Naive thymus-derived CD4-positive, alpha-beta T cell (primary cell): ENCODE results near the gene AGR3. TPM values are rescaled to one million over a fixed set of nuclear protein-coding genes. Genes with fewer than 3 reads are reported as not detected.

ENCODE experiments used
- ATAC-seq: fragments of 150-1000 bp; cut with Tn5 transposase; 2 replicates; pipeline ENCODE4 v1.10.0; 2021; ENCODE audit warnings: mild to moderate bottlenecking, moderate library complexity
- CTCF ChIA-PET: fragments of 350-600 bp; sonication (Branson Sonifier 250); formaldehyde crosslinking; loops from one replicate; lab custom pipeline; 2021; ENCODE audit warnings: antibody characterized with exemption; lab: Charles Lee
- POLR2A ChIA-PET: fragments of 350-600 bp; sonication (Branson Sonifier 250); formaldehyde crosslinking; loops from one replicate; lab custom pipeline; 2021; ENCODE audit warnings: antibody characterized with exemption, inconsistent platforms; lab: Charles Lee
- DNase-seq, 9 donors: peaks; one replicate each; pipeline versions ENCODE4 v3.0.0 to v3.0.0-alpha.2; 2020 to 2022; ENCODE audit warnings: mixed read lengths in 1 of 9
- H3K27ac ChIP-seq: one replicate; pipeline ENCODE4 v1.7.0; 2013; ENCODE audit warnings: mild to moderate bottlenecking, low read depth, low read length, moderate library complexity
- H3K27me3 ChIP-seq, 2 donors: one replicate each; pipeline ENCODE4 v1.7.0; 2013; ENCODE audit warnings: low read length in 2 of 2, mild to moderate bottlenecking in 2 of 2, moderate library complexity in 2 of 2; ENCODE audit not compliant: control insufficient read depth in 2 of 2, insufficient read depth in 2 of 2
- H3K36me3 ChIP-seq, 3 experiments: 1 replicate in 2 of 3; 2 replicates in 1 of 3; pipeline ENCODE4 v1.7.0; 2013; ENCODE audit warnings: low read length in 3 of 3, mild to moderate bottlenecking in 3 of 3, moderate library complexity in 1 of 3; ENCODE audit not compliant: insufficient read depth in 3 of 3, control insufficient read depth in 2 of 3
- H3K4me1 ChIP-seq, 2 donors: one replicate each; pipeline ENCODE4 v1.7.0; 2013; ENCODE audit warnings: low read length in 2 of 2, mild to moderate bottlenecking in 2 of 2, moderate library complexity in 1 of 2; ENCODE audit not compliant: control insufficient read depth in 2 of 2, insufficient read depth in 2 of 2
- H3K4me3 ChIP-seq: 2 replicates; pipeline ENCODE4 v1.7.0; 2013; ENCODE audit warnings: mild to moderate bottlenecking, low read length
- H3K9me3 ChIP-seq, 3 experiments: 1 replicate in 2 of 3; 2 replicates in 1 of 3; pipeline ENCODE4 v1.7.0; 2013; ENCODE audit warnings: low read length in 3 of 3; ENCODE audit not compliant: control insufficient read depth in 2 of 3
- H3K27ac Mint-ChIP-seq, 9 donors: one replicate each; pipeline ENCODE4 v1.8.0; 2020 to 2022; ENCODE audit warnings: mixed read lengths in 9 of 9, mild to moderate bottlenecking in 8 of 9, moderate library complexity in 5 of 9, inconsistent platforms in 2 of 9
- H3K27me3 Mint-ChIP-seq, 5 donors: one replicate each; pipeline ENCODE4 v1.8.0; 2021 to 2022; ENCODE audit warnings: mixed read lengths in 5 of 5, mild to moderate bottlenecking in 1 of 5
- H3K36me3 Mint-ChIP-seq, 5 donors: one replicate each; pipeline ENCODE4 v1.8.0; 2020 to 2022; ENCODE audit warnings: mixed read lengths in 5 of 5, mild to moderate bottlenecking in 3 of 5, inconsistent platforms in 1 of 5
- H3K4me1 Mint-ChIP-seq, 7 donors: one replicate each; pipeline ENCODE4 v1.8.0; 2020 to 2022; ENCODE audit warnings: mixed read lengths in 7 of 7, mild to moderate bottlenecking in 3 of 7, inconsistent platforms in 1 of 7
- H3K4me3 Mint-ChIP-seq, 10 donors: one replicate each; pipeline ENCODE4 v1.8.0; 2020 to 2022; ENCODE audit warnings: mild to moderate bottlenecking in 10 of 10, mixed read lengths in 10 of 10, moderate library complexity in 6 of 10, inconsistent platforms in 2 of 10
- H3K9me3 Mint-ChIP-seq, 11 donors: one replicate each; pipeline ENCODE4 v1.8.0; 2020 to 2022; ENCODE audit warnings: mixed read lengths in 11 of 11, mild to moderate bottlenecking in 4 of 11, inconsistent platforms in 1 of 11, moderate library complexity in 1 of 11
- intact Hi-C, 2 donors: fragments of 100-400 bp; cut with micrococcal nuclease; formaldehyde crosslinking; loops; one replicate each; pipeline ENCODE4 v1.15.1; 2023
- polyA plus RNA-seq, 2 donors: library from polyadenylated mRNA; unstranded; fragments of 300-500 nt; fragmentation: Illumina TruSeq; gene quantifications; one replicate each; pipeline ENCODE4 v1.2.3, GENCODE V29; 2021
- total RNA-seq, 6 experiments: library from RNA in 5 of 6; stranded (reverse) in 5 of 6; gene quantifications; 1 replicate in 5 of 6; 2 replicates in 1 of 6; pipeline ENCODE4 v1.2.3 and lab custom pipeline; 2021 to 2026

AGR3 gene
- total and polyA plus RNA-seq, 7 experiments from 2014 or later: not detected

GRCh38 chr7:16905300-16906044 is 23.7 kb upstream of the AGR3 start:
- no peak for DNase-seq
- Mint-ChIP-seq H3K4me1 (no peaks in the 10 kb centered on the region), H3K27me3 (peaks cover 3 to 37% (median 14%) of the 10 kb centered on the region in 5 donors), H3K4me3 (no peak overlapping the region), H3K9me3 (peaks cover 0 to 17% (median 1%) of the 10 kb centered on the region in 11 donors), H3K36me3 (no peaks in the 10 kb centered on the region), H3K27ac (no peak overlapping the region)
- intact Hi-C loops: no loop called here
- H3K9me3 ChIP-seq: no peaks in the 10 kb centered on the region
- no peak for ATAC-seq
- H3K4me1 ChIP-seq: no peaks in the 10 kb centered on the region
- ChIA-PET CTCF (interaction anchor here (1.5 kb wide), 1 partner anchor 12 kb away, joined by 5 read pairs; no protein-coding TSS in a partner anchor), POLR2A (no interaction called here)
- H3K4me3 ChIP-seq: no peak overlapping the region
- H3K27me3 ChIP-seq: no peaks in the 10 kb centered on the region
- H3K27ac ChIP-seq: no peak overlapping the region
- H3K36me3 ChIP-seq: no peaks in the 10 kb centered on the region

GRCh38 chr7:16904076-16904475 is 22.3 kb upstream of the AGR3 start:
- no peaks in the 10 kb centered on the region for H3K27me3 ChIP-seq
- no peaks in the 10 kb centered on the region for H3K4me1 ChIP-seq
- peaks cover 0 to 17% (median 1%) of the 10 kb centered on the region in 11 donors for H3K9me3 Mint-ChIP-seq
- no peaks in the 10 kb centered on the region for H3K36me3 Mint-ChIP-seq
- H3K27me3 Mint-ChIP-seq: peaks cover 0 to 26% (median 11%) of the 10 kb centered on the region in 5 donors
- H3K27ac Mint-ChIP-seq: no peak overlapping the region
- DNase-seq (no peak), ATAC-seq (no peak)
- H3K4me3 ChIP-seq: no peak overlapping the region
- no peaks in the 10 kb centered on the region for H3K4me1 Mint-ChIP-seq
- no peak overlapping the region for H3K27ac ChIP-seq
- CTCF ChIA-PET: no interaction called here
- no peaks in the 10 kb centered on the region for H3K9me3 ChIP-seq
- POLR2A ChIA-PET: no interaction called here
- no peaks in the 10 kb centered on the region for H3K36me3 ChIP-seq
- H3K4me3 Mint-ChIP-seq: no peak overlapping the region
- intact Hi-C loops: no loop called here

- no peaks in the 10 kb centered on the region for H3K36me3 ChIP-seq
- H3K27ac ChIP-seq: no peak overlapping the region
- peaks cover 0 to 9% (median 0%) of the 10 kb centered on the region in 5 donors for H3K27me3 Mint-ChIP-seq
- no peaks in the 10 kb centered on the region for H3K4me1 ChIP-seq
- DNase-seq: no peak
- H3K27ac Mint-ChIP-seq: no peak overlapping the region
- ATAC-seq: no peak
- CTCF ChIA-PET: no interaction called here
- POLR2A ChIA-PET: no interaction called here
- H3K27me3 ChIP-seq: no peaks in the 10 kb centered on the region
- intact Hi-C loops: no loop called here
- no peaks in the 10 kb centered on the region for H3K36me3 Mint-ChIP-seq
- no peaks in the 10 kb centered on the region for H3K4me1 Mint-ChIP-seq
- no peak overlapping the region for H3K4me3 Mint-ChIP-seq
- H3K9me3 ChIP-seq: no peaks in the 10 kb centered on the region
- no peak overlapping the region for H3K4me3 ChIP-seq
- peaks cover 0 to 17% (median 1%) of the 10 kb centered on the region in 11 donors for H3K9me3 Mint-ChIP-seq
These were observed 18.5 kb upstream of the AGR3 start for GRCh38 chr7:16900209-16900768.

- peaks cover 0 to 6% (median under 1%) of the 10 kb centered on the region in 5 donors for H3K27me3 Mint-ChIP-seq
- DNase-seq: no peak
- POLR2A ChIA-PET: no interaction called here
- intact Hi-C loops: loop anchor here (1.0 to 2.0 kb wide), 3 partner anchors 25 to 1453 kb away; no protein-coding TSS in a partner anchor
- peaks cover 0 to 11% (median 0%) of the 10 kb centered on the region in 7 donors for H3K4me1 Mint-ChIP-seq
- H3K27ac Mint-ChIP-seq: no peak overlapping the region
- no peak overlapping the region for H3K27ac ChIP-seq
- H3K36me3 ChIP-seq: no peaks in the 10 kb centered on the region
- H3K27me3 ChIP-seq: no peaks in the 10 kb centered on the region
- no peaks in the 10 kb centered on the region for H3K9me3 Mint-ChIP-seq
- no peak for ATAC-seq
- no peaks in the 10 kb centered on the region for H3K36me3 Mint-ChIP-seq
- no peaks in the 10 kb centered on the region for H3K4me1 ChIP-seq
- CTCF ChIA-PET: interaction anchor here (1.2 to 1.3 kb wide), 2 partner anchors 26 to 91 kb away, joined by 3 to 4 read pairs; no protein-coding TSS in a partner anchor
- H3K9me3 ChIP-seq: no peaks in the 10 kb centered on the region
- H3K4me3 Mint-ChIP-seq: no peak overlapping the region
- H3K4me3 ChIP-seq: no peak overlapping the region
These were observed 10.3 kb upstream of the AGR3 start for GRCh38 chr7:16891874-16892643.

GRCh38 chr7:16891338-16891737 is 9.6 kb upstream of the AGR3 start:
- ATAC-seq: peak; percentile 63

GRCh38 chr7:16889851-16890415 is 8.2 kb upstream of the AGR3 start:
- no peaks in the 10 kb centered on the region for H3K36me3 ChIP-seq
- no peak overlapping the region for H3K4me3 ChIP-seq
- H3K27me3 ChIP-seq: no peaks in the 10 kb centered on the region
- H3K9me3 Mint-ChIP-seq: no peaks in the 10 kb centered on the region
- no peaks in the 10 kb centered on the region for H3K9me3 ChIP-seq
- intact Hi-C loops: loop anchor here in 1 of 2 donors (2.0 kb wide), 1 partner anchor 27 kb away; no protein-coding TSS in a partner anchor
- no peaks in the 10 kb centered on the region for H3K4me1 ChIP-seq
- ATAC-seq: no peak
- DNase-seq: no peak
- no peak overlapping the region for H3K4me3 Mint-ChIP-seq
- H3K36me3 Mint-ChIP-seq: no peaks in the 10 kb centered on the region
- peaks cover 0 to 11% (median 0%) of the 10 kb centered on the region in 7 donors for H3K4me1 Mint-ChIP-seq
- H3K27ac ChIP-seq: no peak overlapping the region
- ChIA-PET CTCF (no interaction called here), POLR2A (no interaction called here)
- no peak overlapping the region for H3K27ac Mint-ChIP-seq
- peaks cover 0 to 13% (median 2%) of the 10 kb centered on the region in 5 donors for H3K27me3 Mint-ChIP-seq

More at GRCh38 chr7:16891338-16891737, 9.6 kb upstream of the AGR3 start:
- Mint-ChIP-seq H3K4me3 (peak overlapping the region in 1 of 10 donors; percentile 6), H3K36me3 (no peaks in the 10 kb centered on the region), H3K27ac (no peak overlapping the region), H3K4me1 (peaks cover 0 to 11% (median 0%) of the 10 kb centered on the region in 7 donors), H3K27me3 (peaks cover 0 to 8% (median 2%) of the 10 kb centered on the region in 5 donors), H3K9me3 (no peaks in the 10 kb centered on the region)
- no peak overlapping the region for H3K4me3 ChIP-seq
- no peaks in the 10 kb centered on the region for H3K36me3 ChIP-seq
- intact Hi-C loops: loop anchor here (1.0 to 2.0 kb wide), 3 partner anchors 25 to 1454 kb away; no protein-coding TSS in a partner anchor
- no peaks in the 10 kb centered on the region for H3K9me3 ChIP-seq
- POLR2A ChIA-PET: no interaction called here
- peak in 6 of 9 donors; percentile 1 to 35 (median 28) for DNase-seq
- H3K27ac ChIP-seq: no peak overlapping the region
- H3K4me1 ChIP-seq: no peaks in the 10 kb centered on the region
- CTCF ChIA-PET: interaction anchor here (1.2 to 1.3 kb wide), 2 partner anchors 27 to 92 kb away, joined by 3 to 4 read pairs; no protein-coding TSS in a partner anchor
- H3K27me3 ChIP-seq: no peaks in the 10 kb centered on the region
